A673 (cell line): ENCODE results near the gene TBC1D10B.

Experiments used
- EZH2 ChIP-seq: fragments of 200-600 bp; sonication (generic); IDR thresholded peaks from 2 replicates; pipeline ENCODE4 v1.6.1; 2017; ENCODE audit warnings: borderline replicate concordance, low read depth, mild to moderate bottlenecking, mixed read lengths, antibody characterized with exemption, low read length; ENCODE audit not compliant: poor library complexity, severe bottlenecking
- TF ChIP-seq, protein P1 (sequence below): fragments of 300-800, 200-600 bp; sonication (generic); conservative IDR thresholded peaks from 2 replicates; pipeline ENCODE4 v1.5.1; 2017; ENCODE audit warnings: low read depth, mild to moderate bottlenecking, antibody characterized with exemption, low read length, moderate library complexity, mixed read lengths

DNA sequence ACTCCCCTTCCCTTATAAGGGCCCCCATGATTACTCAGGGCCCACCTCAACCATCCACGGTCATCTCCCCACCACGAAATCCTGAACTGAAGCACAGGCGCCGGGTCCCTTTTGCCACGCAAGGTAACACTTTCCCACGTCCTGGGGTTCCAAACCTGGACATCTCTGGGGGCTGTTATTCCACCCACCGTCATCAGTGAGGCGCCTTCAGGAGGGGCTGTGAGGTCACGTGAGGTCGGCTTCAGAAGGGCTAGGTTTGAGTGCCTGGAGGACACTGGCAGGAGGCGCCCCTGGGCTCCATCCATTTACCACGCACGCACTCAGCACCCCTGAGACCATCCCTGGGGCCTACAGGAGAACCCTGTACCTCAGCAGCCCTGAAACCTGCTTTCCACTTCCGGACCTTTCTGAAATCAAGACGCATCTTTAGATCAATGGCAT lies 19.3 kb downstream of the TBC1D10B start:
- no peak for TF ChIP-seq EZH2
- TF ChIP-seq, protein P1, sequence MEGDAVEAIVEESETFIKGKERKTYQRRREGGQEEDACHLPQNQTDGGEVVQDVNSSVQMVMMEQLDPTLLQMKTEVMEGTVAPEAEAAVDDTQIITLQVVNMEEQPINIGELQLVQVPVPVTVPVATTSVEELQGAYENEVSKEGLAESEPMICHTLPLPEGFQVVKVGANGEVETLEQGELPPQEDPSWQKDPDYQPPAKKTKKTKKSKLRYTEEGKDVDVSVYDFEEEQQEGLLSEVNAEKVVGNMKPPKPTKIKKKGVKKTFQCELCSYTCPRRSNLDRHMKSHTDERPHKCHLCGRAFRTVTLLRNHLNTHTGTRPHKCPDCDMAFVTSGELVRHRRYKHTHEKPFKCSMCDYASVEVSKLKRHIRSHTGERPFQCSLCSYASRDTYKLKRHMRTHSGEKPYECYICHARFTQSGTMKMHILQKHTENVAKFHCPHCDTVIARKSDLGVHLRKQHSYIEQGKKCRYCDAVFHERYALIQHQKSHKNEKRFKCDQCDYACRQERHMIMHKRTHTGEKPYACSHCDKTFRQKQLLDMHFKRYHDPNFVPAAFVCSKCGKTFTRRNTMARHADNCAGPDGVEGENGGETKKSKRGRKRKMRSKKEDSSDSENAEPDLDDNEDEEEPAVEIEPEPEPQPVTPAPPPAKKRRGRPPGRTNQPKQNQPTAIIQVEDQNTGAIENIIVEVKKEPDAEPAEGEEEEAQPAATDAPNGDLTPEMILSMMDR = no peak
